GM12878 (cell line): ENCODE measurements around the gene DTL. TPM values are rescaled to one million over a fixed set of nuclear protein-coding genes. Genes with fewer than 3 reads are reported as not detected.
A peak's percentile ranks its signal among the peaks of the same experiment; 100 is the strongest.

Experiments used
- ATAC-seq: fragments of 200-7000 bp; cut with Tn5 transposase; 3 replicates; pipeline ENCODE4 v1.9.1; 2020; ENCODE audit warnings: mild to moderate bottlenecking, moderate library complexity
- BruUV-seq: library from RNA; stranded (reverse); fragments of 400-500 nt; replicated peaks from 2 replicates; lab custom pipeline; 2021; lab: Mats Ljungman, UMichigan
- CTCF ChIA-PET: fragments of 300-600 bp; sonication (Branson Sonifier 250); formaldehyde crosslinking; extraction: SDS; loops from one replicate; lab custom pipeline; 2021; ENCODE audit warnings: inconsistent platforms; lab: Yijun Ruan, JAX
- POLR2A ChIA-PET: fragments of 350-600 bp; formaldehyde crosslinking; extraction: SDS; loops from one replicate; lab custom pipeline; 2021; ENCODE audit warnings: inconsistent platforms; lab: Charles Lee
- RAD21 ChIA-PET: fragments of 300-600 bp; sonication (Branson Sonifier 250); formaldehyde crosslinking; loops from one replicate; lab custom pipeline; 2023; ENCODE audit warnings: antibody characterized with exemption; ENCODE audit not compliant: unreplicated experiment; lab: Charles Lee
- SMC1A ChIA-PET: fragments of 300-600 bp; sonication (Branson Sonifier 250); formaldehyde crosslinking; loops from one replicate; lab custom pipeline; 2023; ENCODE audit not compliant: unreplicated experiment, uncharacterized antibody; lab: Charles Lee
- DNase-seq: peaks from one replicate; pipeline ENCODE4 v3.0.0-alpha.2; 2011; ENCODE audit warnings: low read depth, low spot score
- FAIRE-seq: peaks from 3 replicates; lab custom pipeline; 2011; peaks lifted over from hg19 to GRCh38; lab: Jason Lieb, UNC
- H2AFZ ChIP-seq: 2 replicates; pipeline ENCODE4 v1.6.0; 2011; ENCODE audit warnings: low read depth, low read length, control low read depth; ENCODE audit not compliant: control insufficient read depth
- H3K27ac ChIP-seq: 2 replicates; pipeline ENCODE4 v1.5.1; 2011; ENCODE audit warnings: control low read depth; ENCODE audit not compliant: control insufficient read depth, insufficient read depth
- H3K27me3 ChIP-seq, 2 experiments: replicated peaks in 1 of 2; 2 replicates each; pipeline versions ENCODE4 v1.6.0 to v1.6.1; 2011; ENCODE audit warnings: low read length in 1 of 2; ENCODE audit not compliant: control insufficient read depth in 2 of 2, insufficient read depth in 2 of 2
- H3K36me3 ChIP-seq, 2 experiments: 2 replicates each; pipeline ENCODE4 v1.5.1; 2011; ENCODE audit warnings: low read length in 1 of 2; ENCODE audit not compliant: control insufficient read depth in 2 of 2, insufficient read depth in 2 of 2
- H3K4me1 ChIP-seq: 2 replicates; pipeline ENCODE4 v1.6.1; 2011; ENCODE audit warnings: mild to moderate bottlenecking, low read length, moderate library complexity, mixed read lengths; ENCODE audit not compliant: control insufficient read depth, insufficient read depth
- H3K4me2 ChIP-seq: 2 replicates; pipeline ENCODE4 v1.6.0; 2011; ENCODE audit warnings: control low read depth; ENCODE audit not compliant: control insufficient read depth, insufficient read depth
- H3K4me3 ChIP-seq: fragments of 200-600 bp; sonication (generic); 2 replicates; pipeline ENCODE4 v1.5.1; 2016
- H3K79me2 ChIP-seq: 2 replicates; pipeline ENCODE4 v1.6.0; 2011; ENCODE audit warnings: low read length; ENCODE audit not compliant: control insufficient read depth, insufficient read depth
- H3K9ac ChIP-seq: 2 replicates; pipeline ENCODE4 v1.8.0; 2011; ENCODE audit warnings: low read length, control low read depth, mixed read lengths; ENCODE audit not compliant: control insufficient read depth, insufficient read depth
- H3K9me3 ChIP-seq: replicated peaks from 3 replicates; pipeline ENCODE4 v1.5.1; 2011; ENCODE audit warnings: mild to moderate bottlenecking, low read length; ENCODE audit not compliant: control insufficient read depth, insufficient read depth
- H4K20me1 ChIP-seq: 2 replicates; pipeline ENCODE4 v1.6.0; 2011; ENCODE audit not compliant: control insufficient read depth, insufficient read depth
- GATAD2B ChIP-seq: fragments of 450-650 bp; conservative IDR thresholded peaks from 2 replicates; pipeline ENCODE4 v1.6.1; 2017; ENCODE audit warnings: low read depth, mild to moderate bottlenecking, moderate library complexity
- IRF4 ChIP-seq: IDR thresholded peaks from 2 replicates; pipeline ENCODE4 v1.6.1; 2011; ENCODE audit warnings: low read depth, low read length
- KAT2A ChIP-seq: conservative IDR thresholded peaks from 2 replicates; pipeline ENCODE4 v1.6.1; 2011; ENCODE audit warnings: low read depth, low read length; ENCODE audit not compliant: control insufficient read depth
- NR2C1 ChIP-seq: fragments of 450-650 bp; IDR thresholded peaks from 2 replicates; pipeline ENCODE4 v1.6.1; 2017; ENCODE audit warnings: antibody characterized with exemption, mild to moderate bottlenecking, moderate library complexity
- NR2C2 ChIP-seq: IDR thresholded peaks from 2 replicates; pipeline ENCODE4 v1.6.1; 2011; ENCODE audit warnings: borderline replicate concordance, low read depth; ENCODE audit not compliant: control insufficient read depth, insufficient read length
- RAD51 ChIP-seq: fragments of 450-650 bp; IDR thresholded peaks from 2 replicates; pipeline ENCODE4 v1.6.1; 2016; ENCODE audit warnings: moderate library complexity, mild to moderate bottlenecking, inconsistent platforms
- RB1 ChIP-seq: fragments of 450-650 bp; formaldehyde crosslinking; IDR thresholded peaks from 2 replicates; pipeline ENCODE4 v1.6.1; 2017; ENCODE audit warnings: mild to moderate bottlenecking, borderline replicate concordance
- ZNF274 ChIP-seq: IDR thresholded peaks from one replicate; pipeline ENCODE4 v1.8.0; 2011; ENCODE audit not compliant: insufficient read length, insufficient read depth
- WGBS: methylation state at CpG from one replicate; pipeline ENCODE4 v1.1.6; 2016; ENCODE audit warnings: low lambda C conversion rate; ENCODE audit not compliant: insufficient replicate concordance, insufficient coverage; ENCODE audit errors: missing lambda C conversion rate; 5-methylcytosine and 5-hydroxymethylcytosine counted together
- in situ Hi-C: fragments of 300-500 bp; cut with MboI; formaldehyde crosslinking; loops from 9 replicates; pipeline ENCODE4 v1.14.3; 2018; ENCODE audit warnings: mixed read lengths
- intact Hi-C: fragments of 100-400 bp; cut with micrococcal nuclease; formaldehyde crosslinking; loops from one replicate; pipeline ENCODE4 v1.14.2; 2022; ENCODE audit not compliant: unreplicated experiment
- polyA plus RNA-seq, 11 experiments: library from polyadenylated mRNA; depleted of rRNA in 4 of 11; unstranded in 6 of 11; stranded (reverse) in 5 of 11; fragments of >200 nt; fragmentation: Nextera tagmentation in 4 of 11; fragmentation: Illumina TruSeq in 1 of 11; extraction: Ambion mirVana in 4 of 11; extraction: Trizol in 1 of 11; gene quantifications; 1 replicate in 1 of 11; 2 replicates in 10 of 11; pipeline versions ENCODE4 v1.2.1 to v1.2.3, GENCODE V29; 2011 to 2016; ENCODE audit warnings: inconsistent platforms in 2 of 11, missing spikeins in 2 of 11, low read depth in 1 of 11
- total RNA-seq, 4 experiments: library from RNA; depleted of rRNA in 3 of 4; stranded (reverse); fragments of >200 nt in 3 of 4; fragmentation: Illumina TruSeq in 1 of 4; extraction: Trizol in 1 of 4; gene quantifications; 2 replicates each; pipeline versions ENCODE4 v1.2.1 to v1.2.3, GENCODE V29; 2013 to 2021
- TF ChIP-seq, protein P1 (sequence below): fragments of 150-350 bp; IDR thresholded peaks from 2 replicates; pipeline ENCODE4 v1.6.1; 2014; ENCODE audit warnings: mild to moderate bottlenecking, low read depth, low read length
- TF ChIP-seq, protein P2 (sequence below): IDR thresholded peaks from 2 replicates; pipeline ENCODE4 v1.6.1; 2011; ENCODE audit warnings: borderline replicate concordance, low read depth, mild to moderate bottlenecking, moderate library complexity, low read length; ENCODE audit not compliant: insufficient read depth, poor library complexity, severe bottlenecking
- TF ChIP-seq, protein P3 (sequence below): fragments of 450-650 bp; conservative IDR thresholded peaks from 2 replicates; pipeline ENCODE4 v1.6.1; 2017; ENCODE audit warnings: mild to moderate bottlenecking, moderate library complexity
- TF ChIP-seq, protein P4 (sequence below): fragments of 450-650 bp; formaldehyde crosslinking; IDR thresholded peaks from 2 replicates; pipeline ENCODE4 v1.5.0; 2022; ENCODE audit warnings: mild to moderate bottlenecking, missing genetic modification characterization

The DTL gene
- total and polyA plus RNA-seq, 10 of the 15 experiments (the other 5 are each of a cell fraction or from before 2014, with no cell fraction given): 24.1 to 73.4 (median 52.2) TPM

DNA sequence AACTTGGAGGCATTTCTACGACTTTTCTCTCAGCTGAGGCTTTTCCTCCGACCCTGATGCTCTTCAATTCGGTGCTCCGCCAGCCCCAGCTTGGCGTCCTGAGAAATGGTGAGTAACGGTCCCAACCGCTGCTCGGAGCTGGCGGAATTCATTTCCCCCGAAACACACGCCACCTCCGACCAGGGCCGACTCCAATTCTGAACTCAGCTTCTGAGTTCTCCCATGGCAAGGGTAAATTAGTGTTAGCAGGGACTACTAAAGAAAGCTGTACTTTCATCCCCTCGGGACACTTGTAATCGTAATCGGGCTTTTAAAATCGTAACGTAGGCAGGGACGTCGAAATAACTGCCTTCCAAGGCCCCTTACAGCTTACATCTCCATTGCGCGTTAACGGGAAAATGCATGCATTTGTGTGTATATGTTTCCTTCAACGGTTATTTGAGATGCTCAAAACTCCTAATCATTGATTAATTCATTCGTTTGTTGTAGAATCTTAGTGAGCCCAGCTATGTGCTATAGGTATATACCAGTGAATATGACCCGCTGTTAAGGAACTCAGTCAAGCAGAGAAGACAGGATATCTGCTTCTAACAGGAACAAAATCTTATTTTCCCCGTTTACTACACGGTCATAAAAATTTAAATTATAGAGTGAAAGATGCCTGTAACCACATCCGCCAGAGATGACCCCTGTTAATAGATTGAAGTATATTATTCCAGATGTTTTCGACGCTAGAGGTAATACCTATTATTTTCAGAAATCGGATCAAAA, 472 bp downstream of the DTL start:
- peak overlapping the region; percentile 97 for H3K9ac ChIP-seq
- BruUV-seq: TSS peak; percentile 62
- no peaks in the 10 kb centered on the region for H3K36me3 ChIP-seq
- H3K4me2 ChIP-seq: peak overlapping the region; percentile 81
- ChIA-PET SMC1A (interaction anchor here (0.6 to 8.9 kb wide), 40 partner anchors 9 to 420 kb away, joined by 3 to 158 read pairs (median 6); partner anchors contain the start of genes PACC1 and PPP2R5A), POLR2A (interaction anchor here (0.5 to 3.4 kb wide), 14 partner anchors 9 to 471 kb away, joined by 3 to 32 read pairs (median 4); partner anchors contain the start of gene PACC1), CTCF (interaction anchor here (0.6 to 11.8 kb wide), 61 partner anchors 9 to 632 kb away, joined by 3 to 199 read pairs (median 6); partner anchors contain the start of gene NEK2), RAD21 (interaction anchor here (0.7 to 10.4 kb wide), 37 partner anchors 9 to 420 kb away, joined by 3 to 177 read pairs (median 4); no protein-coding TSS in a partner anchor)
- no peaks in the 10 kb centered on the region for H3K27me3 ChIP-seq
- peak; percentile 3; the same call in 2 of the 3 replicates for ATAC-seq
- no peak for DNase-seq
- FAIRE-seq: no peak
- peak overlapping the region; percentile 98 for H2AFZ ChIP-seq
- H3K4me1 ChIP-seq: peaks cover 18% of the 10 kb centered on the region
- peak overlapping the region; percentile 90 for H3K4me3 ChIP-seq
- H3K79me2 ChIP-seq: peaks cover 88% of the 10 kb centered on the region
- no peaks in the 10 kb centered on the region for H4K20me1 ChIP-seq
- intact Hi-C loops (loop anchor here (1.0 to 10.0 kb wide), 5 partner anchors 24 to 461 kb away; partner anchors contain the start of genes LPGAT1 and SLC30A1), in situ Hi-C loops (loop anchor here (5.0 kb wide), 1 partner anchor 339 kb away; no protein-coding TSS in a partner anchor)
- peaks cover 3% of the 10 kb centered on the region; the same call in 2 of the 3 replicates for H3K9me3 ChIP-seq
- under 1% methylated on average over 32 of the region's 32 CpGs for WGBS
- H3K27ac ChIP-seq: peak overlapping the region; percentile 98
- peak; percentile 16; the same call in 1 of the 2 replicates for TF ChIP-seq GATAD2B
- TF ChIP-seq NR2C2: no peak
- TF ChIP-seq, protein P1, sequence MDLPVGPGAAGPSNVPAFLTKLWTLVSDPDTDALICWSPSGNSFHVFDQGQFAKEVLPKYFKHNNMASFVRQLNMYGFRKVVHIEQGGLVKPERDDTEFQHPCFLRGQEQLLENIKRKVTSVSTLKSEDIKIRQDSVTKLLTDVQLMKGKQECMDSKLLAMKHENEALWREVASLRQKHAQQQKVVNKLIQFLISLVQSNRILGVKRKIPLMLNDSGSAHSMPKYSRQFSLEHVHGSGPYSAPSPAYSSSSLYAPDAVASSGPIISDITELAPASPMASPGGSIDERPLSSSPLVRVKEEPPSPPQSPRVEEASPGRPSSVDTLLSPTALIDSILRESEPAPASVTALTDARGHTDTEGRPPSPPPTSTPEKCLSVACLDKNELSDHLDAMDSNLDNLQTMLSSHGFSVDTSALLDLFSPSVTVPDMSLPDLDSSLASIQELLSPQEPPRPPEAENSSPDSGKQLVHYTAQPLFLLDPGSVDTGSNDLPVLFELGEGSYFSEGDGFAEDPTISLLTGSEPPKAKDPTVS: 0 out of 2 replicates have a peak, but pooled peaks have one; percentile 24
- no peak for TF ChIP-seq KAT2A
- TF ChIP-seq, protein P2, sequence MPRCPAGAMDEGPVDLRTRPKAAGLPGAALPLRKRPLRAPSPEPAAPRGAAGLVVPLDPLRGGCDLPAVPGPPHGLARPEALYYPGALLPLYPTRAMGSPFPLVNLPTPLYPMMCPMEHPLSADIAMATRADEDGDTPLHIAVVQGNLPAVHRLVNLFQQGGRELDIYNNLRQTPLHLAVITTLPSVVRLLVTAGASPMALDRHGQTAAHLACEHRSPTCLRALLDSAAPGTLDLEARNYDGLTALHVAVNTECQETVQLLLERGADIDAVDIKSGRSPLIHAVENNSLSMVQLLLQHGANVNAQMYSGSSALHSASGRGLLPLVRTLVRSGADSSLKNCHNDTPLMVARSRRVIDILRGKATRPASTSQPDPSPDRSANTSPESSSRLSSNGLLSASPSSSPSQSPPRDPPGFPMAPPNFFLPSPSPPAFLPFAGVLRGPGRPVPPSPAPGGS: no peak
- TF ChIP-seq IRF4: peak; percentile 18; the same call in 1 of the 2 replicates
- no peak for TF ChIP-seq NR2C1
- TF ChIP-seq ZNF274: no peak
- TF ChIP-seq RAD51: no peak
- TF ChIP-seq, protein P3, sequence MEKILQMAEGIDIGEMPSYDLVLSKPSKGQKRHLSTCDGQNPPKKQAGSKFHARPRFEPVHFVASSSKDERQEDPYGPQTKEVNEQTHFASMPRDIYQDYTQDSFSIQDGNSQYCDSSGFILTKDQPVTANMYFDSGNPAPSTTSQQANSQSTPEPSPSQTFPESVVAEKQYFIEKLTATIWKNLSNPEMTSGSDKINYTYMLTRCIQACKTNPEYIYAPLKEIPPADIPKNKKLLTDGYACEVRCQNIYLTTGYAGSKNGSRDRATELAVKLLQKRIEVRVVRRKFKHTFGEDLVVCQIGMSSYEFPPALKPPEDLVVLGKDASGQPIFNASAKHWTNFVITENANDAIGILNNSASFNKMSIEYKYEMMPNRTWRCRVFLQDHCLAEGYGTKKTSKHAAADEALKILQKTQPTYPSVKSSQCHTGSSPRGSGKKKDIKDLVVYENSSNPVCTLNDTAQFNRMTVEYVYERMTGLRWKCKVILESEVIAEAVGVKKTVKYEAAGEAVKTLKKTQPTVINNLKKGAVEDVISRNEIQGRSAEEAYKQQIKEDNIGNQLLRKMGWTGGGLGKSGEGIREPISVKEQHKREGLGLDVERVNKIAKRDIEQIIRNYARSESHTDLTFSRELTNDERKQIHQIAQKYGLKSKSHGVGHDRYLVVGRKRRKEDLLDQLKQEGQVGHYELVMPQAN: peak; percentile 69
- 0 out of 2 replicates have a peak, but pooled peaks have one; percentile 8 for TF ChIP-seq RB1
- TF ChIP-seq, protein P4, sequence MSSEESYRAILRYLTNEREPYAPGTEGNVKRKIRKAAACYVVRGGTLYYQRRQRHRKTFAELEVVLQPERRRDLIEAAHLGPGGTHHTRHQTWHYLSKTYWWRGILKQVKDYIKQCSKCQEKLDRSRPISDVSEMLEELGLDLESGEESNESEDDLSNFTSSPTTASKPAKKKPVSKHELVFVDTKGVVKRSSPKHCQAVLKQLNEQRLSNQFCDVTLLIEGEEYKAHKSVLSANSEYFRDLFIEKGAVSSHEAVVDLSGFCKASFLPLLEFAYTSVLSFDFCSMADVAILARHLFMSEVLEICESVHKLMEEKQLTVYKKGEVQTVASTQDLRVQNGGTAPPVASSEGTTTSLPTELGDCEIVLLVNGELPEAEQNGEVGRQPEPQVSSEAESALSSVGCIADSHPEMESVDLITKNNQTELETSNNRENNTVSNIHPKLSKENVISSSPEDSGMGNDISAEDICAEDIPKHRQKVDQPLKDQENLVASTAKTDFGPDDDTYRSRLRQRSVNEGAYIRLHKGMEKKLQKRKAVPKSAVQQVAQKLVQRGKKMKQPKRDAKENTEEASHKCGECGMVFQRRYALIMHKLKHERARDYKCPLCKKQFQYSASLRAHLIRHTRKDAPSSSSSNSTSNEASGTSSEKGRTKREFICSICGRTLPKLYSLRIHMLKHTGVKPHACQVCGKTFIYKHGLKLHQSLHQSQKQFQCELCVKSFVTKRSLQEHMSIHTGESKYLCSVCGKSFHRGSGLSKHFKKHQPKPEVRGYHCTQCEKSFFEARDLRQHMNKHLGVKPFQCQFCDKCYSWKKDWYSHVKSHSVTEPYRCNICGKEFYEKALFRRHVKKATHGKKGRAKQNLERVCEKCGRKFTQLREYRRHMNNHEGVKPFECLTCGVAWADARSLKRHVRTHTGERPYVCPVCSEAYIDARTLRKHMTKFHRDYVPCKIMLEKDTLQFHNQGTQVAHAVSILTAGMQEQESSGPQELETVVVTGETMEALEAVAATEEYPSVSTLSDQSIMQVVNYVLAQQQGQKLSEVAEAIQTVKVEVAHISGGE (CRISPR knock-in tag): no peak
